GM18909 (cell line): Measurements from ENCODE around the gene THAP7.

Source experiments
- ATAC-seq: cut with Tn5 transposase; IDR thresholded peaks from one replicate; pipeline ENCODE4 v1.9.1; 2021; ENCODE audit warnings: mild to moderate bottlenecking; ENCODE audit not compliant: unreplicated experiment, poor library complexity

The THAP7 gene

GRCh38 chr22:20966883-20967696, 34.8 kb downstream of the THAP7 start, which contains the start of gene AIFM3:
Gene AIFM3, plus strand, starts transcription at chr22:20967255. Its CDS starts 690 bp downstream, at chr22:20967945.
- ATAC-seq, result no peak

DNA sequence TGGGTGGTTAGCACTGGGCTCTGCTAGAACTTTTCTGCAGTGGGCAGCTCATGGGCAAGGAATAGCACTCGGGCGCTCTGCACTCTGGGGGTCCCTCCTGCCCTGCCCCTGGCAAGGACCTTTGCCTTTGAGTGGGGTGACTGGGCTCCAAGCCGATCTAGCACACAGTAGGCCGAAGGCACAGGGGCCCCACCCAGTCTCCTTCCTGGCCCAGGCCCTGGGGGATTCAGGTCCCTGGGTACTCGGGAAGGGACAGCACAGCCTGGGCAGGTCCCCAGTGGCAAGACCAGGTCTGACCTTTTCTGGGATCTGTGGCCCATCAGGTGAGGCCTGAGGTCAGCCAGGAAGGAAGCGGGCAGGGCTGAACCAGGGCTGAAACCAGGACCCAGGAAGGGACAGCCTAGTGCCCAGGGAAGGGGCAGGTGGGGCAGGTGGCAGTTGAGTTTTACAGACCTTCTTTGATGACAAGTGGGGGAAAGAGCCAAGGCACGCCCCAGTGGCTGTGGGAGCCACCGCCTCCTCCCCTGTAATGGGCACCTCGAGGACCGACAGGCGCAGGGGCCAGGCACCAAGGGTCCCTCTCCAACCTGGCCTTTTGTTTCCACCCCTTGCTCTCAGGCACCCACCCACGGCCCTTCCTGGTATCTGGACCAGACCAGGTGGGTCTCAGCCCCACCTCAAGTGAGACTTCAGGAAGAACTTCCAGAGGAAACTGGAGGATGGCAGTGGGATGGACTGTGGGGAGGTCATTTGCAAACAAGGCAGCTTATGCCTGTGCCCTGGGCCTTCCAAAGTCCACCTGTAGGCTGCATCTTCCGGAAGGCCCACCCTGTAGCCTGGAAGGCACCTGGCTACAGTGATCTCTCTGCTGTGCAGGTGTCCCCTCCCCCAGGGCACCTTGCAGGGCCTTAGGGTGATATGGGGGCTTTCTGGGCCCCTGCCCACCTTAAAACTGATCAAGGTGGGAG, 35.7 kb downstream of the THAP7 start:
- ATAC-seq, result no peak

GRCh38 chr22:20965104-20965887, 36.6 kb downstream of the THAP7 start:
- ATAC-seq, result no peak

- ATAC-seq, result no peak
These were observed 37.2 kb downstream of the THAP7 start for GRCh38 chr22:20964799-20965103.

GRCh38 chr22:20964090-20964798, 37.7 kb downstream of the THAP7 start:
- ATAC-seq, result no peak

- ATAC-seq, result no peak
These were observed 38.5 kb downstream of the THAP7 start for GRCh38 chr22:20963201-20964052.

DNA sequence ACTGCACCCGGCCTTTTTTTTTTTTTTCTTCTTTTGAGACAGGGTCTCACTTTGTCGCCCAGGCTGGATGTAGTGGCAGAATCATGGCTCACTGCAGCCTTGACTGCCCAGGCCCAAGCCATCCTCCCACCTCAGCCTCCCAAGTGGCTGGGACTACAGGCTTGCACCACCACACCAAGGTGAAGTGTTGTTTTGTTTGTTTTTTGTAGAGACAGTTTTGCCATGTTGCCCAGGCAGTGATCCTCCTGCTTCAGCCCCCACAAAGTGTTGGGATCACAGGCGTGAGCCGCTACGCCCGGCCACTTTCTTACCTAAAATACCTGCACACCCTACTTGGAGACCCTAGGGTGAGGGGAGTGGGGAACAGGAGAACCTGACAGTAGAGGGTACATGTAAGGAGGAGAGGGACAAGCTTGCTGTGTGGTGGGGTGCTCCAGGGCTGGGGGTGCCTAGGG, 39.4 kb downstream of the THAP7 start:
- ATAC-seq, result no peak

- ATAC-seq, result no peak
These were observed 41.3 kb downstream of the THAP7 start for GRCh38 chr22:20960609-20961008.

- ATAC-seq, result no peak
These were observed 42.1 kb downstream of the THAP7 start for GRCh38 chr22:20959578-20960461.

DNA sequence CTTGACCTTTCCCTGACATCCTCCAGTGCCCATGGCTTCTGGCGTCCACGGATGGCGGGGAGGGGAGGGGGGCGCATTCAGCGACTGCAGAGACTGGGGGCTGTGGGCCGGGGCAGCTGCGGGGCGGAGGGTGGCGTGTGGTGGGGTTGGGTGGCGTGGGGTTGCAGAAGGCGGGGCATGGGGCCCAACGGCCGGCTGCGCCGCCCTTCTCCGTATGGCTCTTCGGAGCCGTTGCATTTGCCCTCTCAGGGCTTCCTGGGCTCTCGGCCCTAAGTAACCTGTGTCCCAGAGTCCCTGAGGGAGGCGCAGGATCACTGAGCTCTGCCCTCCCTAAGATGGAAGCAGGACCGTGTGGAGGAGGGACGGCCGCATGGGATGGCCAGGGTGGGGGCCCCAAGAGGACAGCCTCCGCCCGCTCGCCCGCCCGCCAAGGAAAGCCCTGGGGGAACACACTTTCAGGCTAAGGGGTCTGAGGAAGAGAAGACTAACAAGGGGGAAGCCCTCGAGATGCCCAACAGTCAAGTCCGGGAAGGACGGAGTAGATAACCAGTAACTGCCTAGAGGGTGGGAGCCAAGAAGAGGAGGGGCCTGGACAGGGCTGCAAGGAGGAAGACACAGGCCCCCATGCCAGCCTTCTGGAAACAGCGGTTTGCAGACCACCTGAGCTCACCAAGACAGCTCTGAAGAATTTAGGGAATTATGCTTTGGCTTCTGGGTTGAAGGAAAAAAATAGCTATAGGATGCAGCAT, 44.1 kb downstream of the THAP7 start:
- no peak for ATAC-seq

GRCh38 chr22:20957102-20957682, 44.7 kb downstream of the THAP7 start:
- no peak for ATAC-seq

DNA sequence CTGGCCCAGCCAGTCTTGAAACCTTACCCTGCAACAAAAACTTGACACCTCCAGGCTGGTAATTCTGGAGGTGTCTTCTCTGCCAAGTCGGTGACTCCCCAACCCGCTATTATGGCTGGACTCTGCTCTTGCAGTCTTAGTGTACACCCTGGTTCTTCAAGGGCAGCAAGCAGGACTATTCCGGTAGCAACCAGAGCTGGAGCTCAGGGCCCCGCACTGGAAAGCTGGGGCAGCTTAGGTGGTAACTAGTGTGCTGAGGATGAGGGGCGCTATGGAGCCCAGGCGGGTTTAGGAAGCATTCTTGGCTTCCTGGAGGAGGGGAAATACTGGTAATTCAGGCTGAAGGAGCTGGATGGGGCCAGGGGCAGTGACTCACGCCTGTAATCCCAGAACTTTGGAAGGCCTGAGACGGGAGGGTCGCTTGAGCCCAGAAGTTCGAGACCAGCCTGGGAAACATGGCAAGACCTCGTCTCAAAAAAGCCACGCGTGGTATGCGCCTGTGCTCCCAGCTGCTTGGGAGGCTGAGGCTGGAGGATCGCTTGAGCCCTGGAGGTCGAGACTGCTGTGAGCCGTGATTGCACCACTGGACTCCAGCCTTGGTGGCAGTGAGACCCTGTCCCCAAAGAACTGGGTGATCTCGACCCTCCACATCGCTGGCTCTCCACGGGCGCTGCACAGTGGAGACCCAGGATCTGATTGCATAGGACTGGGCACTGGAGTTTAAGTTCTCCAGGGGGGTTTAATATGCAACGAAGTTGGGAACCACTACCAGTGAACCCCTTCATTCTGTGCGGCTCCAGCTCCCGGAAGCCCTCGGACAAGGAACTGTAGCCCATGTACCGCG, 45.4 kb downstream of the THAP7 start:
- no peak for ATAC-seq

GRCh38 chr22:20955548-20955947, 46.4 kb downstream of the THAP7 start:
- ATAC-seq, result no peak

- no peak for ATAC-seq
These were observed 48.0 kb downstream of the THAP7 start for GRCh38 chr22:20953668-20954500.

DNA sequence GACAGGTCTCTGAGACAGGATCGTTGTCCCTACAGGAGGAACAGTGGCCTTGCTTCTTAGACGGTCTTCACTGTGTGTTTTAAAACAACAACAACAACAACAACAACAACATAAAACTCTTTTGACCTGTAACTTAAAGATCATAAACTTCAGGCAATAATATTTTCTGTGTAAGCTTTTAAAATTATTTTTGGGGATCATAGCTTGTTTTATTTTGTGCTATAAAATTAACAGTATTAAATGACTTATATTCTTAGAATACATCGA, 48.6 kb downstream of the THAP7 start:
- no peak for ATAC-seq
